GM23338 (cell line): ENCODE measurements around the gene ABCF2. TPM values are rescaled to one million over a fixed set of nuclear protein-coding genes. Genes with fewer than 3 reads are reported as not detected.

ENCODE experiments used
- ATAC-seq: fragments of 200-7000 bp; cut with Tn5 transposase; 3 replicates; pipeline ENCODE4 v1.9.1; 2020
- DNase-seq: peaks from one replicate; pipeline ENCODE4 v3.0.0-alpha.2; 2015; ENCODE audit warnings: low spot score
- H2AFZ ChIP-seq: fragments of 200-600 bp; sonication (generic); 2 replicates; pipeline ENCODE4 v1.8.0; 2016; ENCODE audit warnings: antibody characterized with exemption, mild to moderate bottlenecking, moderate library complexity
- H3F3A ChIP-seq: fragments of 200-600 bp; sonication (generic); replicated peaks from 2 replicates; pipeline ENCODE4 v1.8.0; 2017; ENCODE audit warnings: antibody characterized with exemption, mixed run types, low read depth
- H3K27ac ChIP-seq: fragments of 200-600 bp; sonication (generic); 2 replicates; pipeline ENCODE4 v1.6.1; 2016; ENCODE audit warnings: low read depth
- H3K27me3 ChIP-seq: fragments of 200-600 bp; sonication (generic); 2 replicates; pipeline ENCODE4 v1.8.0; 2016; ENCODE audit warnings: mild to moderate bottlenecking, mixed run types, moderate library complexity; ENCODE audit not compliant: insufficient read depth
- H3K36me3 ChIP-seq: fragments of 200-600 bp; sonication (generic); 2 replicates; pipeline ENCODE4 v1.8.0; 2016; ENCODE audit warnings: mild to moderate bottlenecking; ENCODE audit not compliant: insufficient read depth
- H3K4me1 ChIP-seq: fragments of 200-600 bp; sonication (generic); 2 replicates; pipeline ENCODE4 v1.8.0; 2016; ENCODE audit warnings: mild to moderate bottlenecking, moderate library complexity; ENCODE audit not compliant: insufficient read depth
- H3K4me2 ChIP-seq: fragments of 200-600 bp; sonication (generic); 2 replicates; pipeline ENCODE4 v1.7.1; 2017; ENCODE audit warnings: mixed run types
- H3K4me3 ChIP-seq: fragments of 200-600 bp; sonication (generic); 2 replicates; pipeline ENCODE4 v1.6.1; 2016; ENCODE audit warnings: mixed run types
- H3K79me2 ChIP-seq: fragments of 200-600 bp; sonication (generic); replicated peaks from 2 replicates; pipeline ENCODE4 v1.8.0; 2017; ENCODE audit warnings: mild to moderate bottlenecking; ENCODE audit not compliant: insufficient read depth
- H3K9me2 ChIP-seq: fragments of 200-600 bp; sonication (generic); 2 replicates; pipeline ENCODE4 v1.8.0; 2017; ENCODE audit not compliant: insufficient read depth
- H4K20me1 ChIP-seq: fragments of 200-600 bp; sonication (generic); replicated peaks from 2 replicates; pipeline ENCODE4 v1.8.0; 2017; ENCODE audit warnings: mild to moderate bottlenecking; ENCODE audit not compliant: insufficient read depth
- H3K27ac Mint-ChIP-seq: 2 replicates; pipeline ENCODE4 v1.8.0; 2020; ENCODE audit warnings: inconsistent platforms, mild to moderate bottlenecking, moderate library complexity, mixed read lengths
- H3K27me3 Mint-ChIP-seq: 3 replicates; pipeline ENCODE4 v1.8.0; 2022; ENCODE audit warnings: low read depth, mild to moderate bottlenecking, moderate library complexity, mixed read lengths, inconsistent platforms; ENCODE audit not compliant: insufficient read depth, poor library complexity
- H3K36me3 Mint-ChIP-seq: 3 replicates; pipeline ENCODE4 v1.8.0; 2021; ENCODE audit warnings: low read depth, mild to moderate bottlenecking, inconsistent platforms, moderate library complexity, mixed read lengths
- H3K4me1 Mint-ChIP-seq: 3 replicates; pipeline ENCODE4 v1.8.0; 2020; ENCODE audit warnings: mild to moderate bottlenecking, inconsistent platforms, mixed read lengths
- H3K4me3 Mint-ChIP-seq: 3 replicates; pipeline ENCODE4 v1.8.0; 2021; ENCODE audit warnings: moderate library complexity, mild to moderate bottlenecking, inconsistent platforms, mixed read lengths
- H3K9me3 Mint-ChIP-seq: 3 replicates; pipeline ENCODE4 v1.8.0; 2020; ENCODE audit warnings: moderate library complexity, mild to moderate bottlenecking, inconsistent platforms, mixed read lengths
- CREB1 ChIP-seq: fragments of 250-450 bp; sonication (Bioruptor Pico); IDR thresholded peaks from 2 replicates; pipeline ENCODE4 v1.5.0; 2020; ENCODE audit warnings: low read depth, mild to moderate bottlenecking, moderate library complexity
- EZH2 ChIP-seq: fragments of 200-600 bp; sonication (generic); IDR thresholded peaks from one replicate; pipeline ENCODE4 v1.8.0; 2017; ENCODE audit warnings: antibody characterized with exemption, mild to moderate bottlenecking, low read depth; ENCODE audit not compliant: unreplicated experiment
- EZH2phosphoT487 ChIP-seq: fragments of 200-600 bp; sonication (generic); IDR thresholded peaks from one replicate; pipeline ENCODE4 v1.8.1; 2018; ENCODE audit warnings: antibody characterized with exemption; ENCODE audit not compliant: unreplicated experiment
- JUNB ChIP-seq: IDR thresholded peaks from one replicate; pipeline ENCODE4 v1.6.1; 2016; ENCODE audit warnings: antibody characterized with exemption; ENCODE audit not compliant: unreplicated experiment
- POLR2AphosphoS5 ChIP-seq: IDR thresholded peaks from 2 replicates; pipeline ENCODE4 v1.6.1; 2016; ENCODE audit warnings: antibody characterized with exemption, low read depth
- STAT1 ChIP-seq: IDR thresholded peaks from one replicate; pipeline ENCODE4 v1.6.1; 2016; ENCODE audit warnings: antibody characterized with exemption; ENCODE audit not compliant: unreplicated experiment
- ZNF114 ChIP-seq: fragments of 250-450 bp; sonication (Bioruptor Pico); IDR thresholded peaks from 2 replicates; pipeline ENCODE4 v1.5.0; 2020; ENCODE audit warnings: mild to moderate bottlenecking, moderate library complexity
- ZNF331 ChIP-seq: fragments of 250-450 bp; sonication (Bioruptor Pico); IDR thresholded peaks from 2 replicates; pipeline ENCODE4 v1.5.0; 2020; ENCODE audit warnings: low read depth, mild to moderate bottlenecking, moderate library complexity
- polyA plus RNA-seq: library from polyadenylated mRNA; unstranded; fragments of >200 nt; fragmentation: Nextera tagmentation; extraction: Ambion mirVana; gene quantifications from 2 replicates; pipeline ENCODE4 v1.2.1, GENCODE V29; 2016
- total RNA-seq: library from RNA; depleted of rRNA; stranded (reverse); fragments of >200 nt; shearing (Covaris generic); gene quantifications from 2 replicates; pipeline ENCODE4 v1.2.3, GENCODE V29; 2014
- TF ChIP-seq, protein P1 (sequence below): fragments of 250-450 bp; sonication (Bioruptor Pico); IDR thresholded peaks from 2 replicates; pipeline ENCODE4 v1.5.0; 2020; ENCODE audit warnings: mild to moderate bottlenecking, moderate library complexity
- TF ChIP-seq, protein P2 (sequence below): IDR thresholded peaks from 2 replicates; pipeline ENCODE4 v1.6.1; 2016; ENCODE audit warnings: antibody characterized with exemption
- TF ChIP-seq, protein P3 (sequence below): IDR thresholded peaks from one replicate; pipeline ENCODE4 v1.6.1; 2018; ENCODE audit warnings: antibody characterized with exemption; ENCODE audit not compliant: unreplicated experiment

Gene ABCF2
- total and polyA plus RNA-seq, 2 experiments from 2014 or later, result 18.7 to 58.7 TPM

DNA sequence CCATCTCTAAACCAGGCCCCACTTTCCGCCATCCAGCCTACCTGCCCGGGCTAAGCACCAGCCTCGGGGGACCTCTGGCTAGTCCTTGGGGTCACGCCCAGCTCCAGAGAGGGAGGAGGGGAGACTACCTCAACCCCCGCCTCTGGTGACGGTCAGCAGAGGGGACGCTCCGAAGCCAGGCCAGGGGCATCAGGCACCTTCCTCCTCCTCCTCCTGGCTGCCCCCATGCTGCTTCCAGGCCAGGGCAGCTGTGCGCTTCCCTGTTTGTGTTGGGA is 25.5 kb upstream of the ABCF2 start:
- Mint-ChIP-seq H3K27ac (no peak overlapping the region), H3K36me3 (no peaks in the 10 kb centered on the region; the same call in 2 of the 3 replicates), H3K9me3 (no peaks in the 10 kb centered on the region), H3K4me1 (peaks cover 56% of the 10 kb centered on the region), H3K27me3 (peaks cover 70% of the 10 kb centered on the region), H3K4me3 (peak overlapping the region; percentile 85)
- DNase-seq (no peak), ATAC-seq (peak; percentile 4)
- no peaks in the 10 kb centered on the region for H3K9me2 ChIP-seq
- H3K4me2 ChIP-seq, result peak overlapping the region; percentile 94
- TF ChIP-seq JUNB (no peak), EZH2 (no peak), ZNF114 (no peak), CREB1 (CRISPR knock-in tag) (no peak), EZH2phosphoT487 (no peak), ZNF331 (CRISPR knock-in tag) (no peak), POLR2AphosphoS5 (no peak), STAT1 (no peak)
- TF ChIP-seq, protein P1, sequence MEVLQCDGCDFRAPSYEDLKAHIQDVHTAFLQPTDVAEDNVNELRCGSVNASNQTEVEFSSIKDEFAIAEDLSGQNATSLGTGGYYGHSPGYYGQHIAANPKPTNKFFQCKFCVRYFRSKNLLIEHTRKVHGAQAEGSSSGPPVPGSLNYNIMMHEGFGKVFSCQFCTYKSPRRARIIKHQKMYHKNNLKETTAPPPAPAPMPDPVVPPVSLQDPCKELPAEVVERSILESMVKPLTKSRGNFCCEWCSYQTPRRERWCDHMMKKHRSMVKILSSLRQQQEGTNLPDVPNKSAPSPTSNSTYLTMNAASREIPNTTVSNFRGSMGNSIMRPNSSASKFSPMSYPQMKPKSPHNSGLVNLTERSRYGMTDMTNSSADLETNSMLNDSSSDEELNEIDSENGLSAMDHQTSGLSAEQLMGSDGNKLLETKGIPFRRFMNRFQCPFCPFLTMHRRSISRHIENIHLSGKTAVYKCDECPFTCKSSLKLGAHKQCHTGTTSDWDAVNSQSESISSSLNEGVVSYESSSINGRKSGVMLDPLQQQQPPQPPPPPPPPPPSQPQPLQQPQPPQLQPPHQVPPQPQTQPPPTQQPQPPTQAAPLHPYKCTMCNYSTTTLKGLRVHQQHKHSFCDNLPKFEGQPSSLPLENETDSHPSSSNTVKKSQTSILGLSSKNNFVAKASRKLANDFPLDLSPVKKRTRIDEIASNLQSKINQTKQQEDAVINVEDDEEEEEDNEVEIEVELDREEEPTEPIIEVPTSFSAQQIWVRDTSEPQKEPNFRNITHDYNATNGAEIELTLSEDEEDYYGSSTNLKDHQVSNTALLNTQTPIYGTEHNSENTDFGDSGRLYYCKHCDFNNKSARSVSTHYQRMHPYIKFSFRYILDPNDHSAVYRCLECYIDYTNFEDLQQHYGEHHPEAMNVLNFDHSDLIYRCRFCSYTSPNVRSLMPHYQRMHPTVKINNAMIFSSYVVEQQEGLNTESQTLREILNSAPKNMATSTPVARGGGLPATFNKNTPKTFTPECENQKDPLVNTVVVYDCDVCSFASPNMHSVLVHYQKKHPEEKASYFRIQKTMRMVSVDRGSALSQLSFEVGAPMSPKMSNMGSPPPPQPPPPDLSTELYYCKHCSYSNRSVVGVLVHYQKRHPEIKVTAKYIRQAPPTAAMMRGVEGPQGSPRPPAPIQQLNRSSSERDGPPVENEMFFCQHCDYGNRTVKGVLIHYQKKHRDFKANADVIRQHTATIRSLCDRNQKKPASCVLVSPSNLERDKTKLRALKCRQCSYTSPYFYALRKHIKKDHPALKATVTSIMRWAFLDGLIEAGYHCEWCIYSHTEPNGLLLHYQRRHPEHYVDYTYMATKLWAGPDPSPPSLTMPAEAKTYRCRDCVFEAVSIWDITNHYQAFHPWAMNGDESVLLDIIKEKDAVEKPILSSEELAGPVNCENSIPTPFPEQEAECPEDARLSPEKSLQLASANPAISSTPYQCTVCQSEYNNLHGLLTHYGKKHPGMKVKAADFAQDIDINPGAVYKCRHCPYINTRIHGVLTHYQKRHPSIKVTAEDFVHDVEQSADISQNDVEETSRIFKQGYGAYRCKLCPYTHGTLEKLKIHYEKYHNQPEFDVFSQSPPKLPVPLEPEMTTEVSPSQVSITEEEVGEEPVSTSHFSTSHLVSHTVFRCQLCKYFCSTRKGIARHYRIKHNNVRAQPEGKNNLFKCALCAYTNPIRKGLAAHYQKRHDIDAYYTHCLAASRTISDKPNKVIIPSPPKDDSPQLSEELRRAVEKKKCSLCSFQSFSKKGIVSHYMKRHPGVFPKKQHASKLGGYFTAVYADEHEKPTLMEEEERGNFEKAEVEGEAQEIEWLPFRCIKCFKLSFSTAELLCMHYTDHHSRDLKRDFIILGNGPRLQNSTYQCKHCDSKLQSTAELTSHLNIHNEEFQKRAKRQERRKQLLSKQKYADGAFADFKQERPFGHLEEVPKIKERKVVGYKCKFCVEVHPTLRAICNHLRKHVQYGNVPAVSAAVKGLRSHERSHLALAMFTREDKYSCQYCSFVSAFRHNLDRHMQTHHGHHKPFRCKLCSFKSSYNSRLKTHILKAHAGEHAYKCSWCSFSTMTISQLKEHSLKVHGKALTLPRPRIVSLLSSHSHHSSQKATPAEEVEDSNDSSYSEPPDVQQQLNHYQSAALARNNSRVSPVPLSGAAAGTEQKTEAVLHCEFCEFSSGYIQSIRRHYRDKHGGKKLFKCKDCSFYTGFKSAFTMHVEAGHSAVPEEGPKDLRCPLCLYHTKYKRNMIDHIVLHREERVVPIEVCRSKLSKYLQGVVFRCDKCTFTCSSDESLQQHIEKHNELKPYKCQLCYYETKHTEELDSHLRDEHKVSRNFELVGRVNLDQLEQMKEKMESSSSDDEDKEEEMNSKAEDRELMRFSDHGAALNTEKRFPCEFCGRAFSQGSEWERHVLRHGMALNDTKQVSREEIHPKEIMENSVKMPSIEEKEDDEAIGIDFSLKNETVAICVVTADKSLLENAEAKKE (CRISPR knock-in tag), result no peak
- TF ChIP-seq, protein P2, sequence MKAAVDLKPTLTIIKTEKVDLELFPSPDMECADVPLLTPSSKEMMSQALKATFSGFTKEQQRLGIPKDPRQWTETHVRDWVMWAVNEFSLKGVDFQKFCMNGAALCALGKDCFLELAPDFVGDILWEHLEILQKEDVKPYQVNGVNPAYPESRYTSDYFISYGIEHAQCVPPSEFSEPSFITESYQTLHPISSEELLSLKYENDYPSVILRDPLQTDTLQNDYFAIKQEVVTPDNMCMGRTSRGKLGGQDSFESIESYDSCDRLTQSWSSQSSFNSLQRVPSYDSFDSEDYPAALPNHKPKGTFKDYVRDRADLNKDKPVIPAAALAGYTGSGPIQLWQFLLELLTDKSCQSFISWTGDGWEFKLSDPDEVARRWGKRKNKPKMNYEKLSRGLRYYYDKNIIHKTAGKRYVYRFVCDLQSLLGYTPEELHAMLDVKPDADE, result no peak
- TF ChIP-seq, protein P3, sequence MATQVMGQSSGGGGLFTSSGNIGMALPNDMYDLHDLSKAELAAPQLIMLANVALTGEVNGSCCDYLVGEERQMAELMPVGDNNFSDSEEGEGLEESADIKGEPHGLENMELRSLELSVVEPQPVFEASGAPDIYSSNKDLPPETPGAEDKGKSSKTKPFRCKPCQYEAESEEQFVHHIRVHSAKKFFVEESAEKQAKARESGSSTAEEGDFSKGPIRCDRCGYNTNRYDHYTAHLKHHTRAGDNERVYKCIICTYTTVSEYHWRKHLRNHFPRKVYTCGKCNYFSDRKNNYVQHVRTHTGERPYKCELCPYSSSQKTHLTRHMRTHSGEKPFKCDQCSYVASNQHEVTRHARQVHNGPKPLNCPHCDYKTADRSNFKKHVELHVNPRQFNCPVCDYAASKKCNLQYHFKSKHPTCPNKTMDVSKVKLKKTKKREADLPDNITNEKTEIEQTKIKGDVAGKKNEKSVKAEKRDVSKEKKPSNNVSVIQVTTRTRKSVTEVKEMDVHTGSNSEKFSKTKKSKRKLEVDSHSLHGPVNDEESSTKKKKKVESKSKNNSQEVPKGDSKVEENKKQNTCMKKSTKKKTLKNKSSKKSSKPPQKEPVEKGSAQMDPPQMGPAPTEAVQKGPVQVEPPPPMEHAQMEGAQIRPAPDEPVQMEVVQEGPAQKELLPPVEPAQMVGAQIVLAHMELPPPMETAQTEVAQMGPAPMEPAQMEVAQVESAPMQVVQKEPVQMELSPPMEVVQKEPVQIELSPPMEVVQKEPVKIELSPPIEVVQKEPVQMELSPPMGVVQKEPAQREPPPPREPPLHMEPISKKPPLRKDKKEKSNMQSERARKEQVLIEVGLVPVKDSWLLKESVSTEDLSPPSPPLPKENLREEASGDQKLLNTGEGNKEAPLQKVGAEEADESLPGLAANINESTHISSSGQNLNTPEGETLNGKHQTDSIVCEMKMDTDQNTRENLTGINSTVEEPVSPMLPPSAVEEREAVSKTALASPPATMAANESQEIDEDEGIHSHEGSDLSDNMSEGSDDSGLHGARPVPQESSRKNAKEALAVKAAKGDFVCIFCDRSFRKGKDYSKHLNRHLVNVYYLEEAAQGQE, result no peak
- H3K27ac ChIP-seq, result no peak overlapping the region
- H4K20me1 ChIP-seq, result no peaks in the 10 kb centered on the region
- peaks cover 28% of the 10 kb centered on the region for H3K4me1 ChIP-seq
- peaks cover 5% of the 10 kb centered on the region for H3F3A ChIP-seq
- H3K27me3 ChIP-seq, result peaks cover 63% of the 10 kb centered on the region
- H3K36me3 ChIP-seq, result no peaks in the 10 kb centered on the region
- peak overlapping the region; percentile 96 for H2AFZ ChIP-seq
- H3K4me3 ChIP-seq, result peak overlapping the region; percentile 94
- H3K79me2 ChIP-seq, result no peaks in the 10 kb centered on the region
